DND-41 (cell line): ENCODE data around the gene B4GALNT3.

Experiments
- ATAC-seq: fragments of 200-7000 bp; cut with Tn5 transposase; 3 replicates; pipeline ENCODE4 v1.9.1; 2021; ENCODE audit warnings: low read depth; ENCODE audit not compliant: insufficient read depth
- DNase-seq: peaks from one replicate; pipeline ENCODE4 v3.0.0-alpha.2; 2020
- H2AFZ ChIP-seq: 2 replicates; pipeline ENCODE4 v1.6.0; 2012; ENCODE audit warnings: low read depth, low read length
- H3K27ac ChIP-seq: 2 replicates; pipeline ENCODE4 v1.5.1; 2012; ENCODE audit warnings: low read length, inconsistent platforms
- H3K27me3 ChIP-seq: fragments of 200-600 bp; sonication (generic); 2 replicates; pipeline ENCODE4 v1.6.0; 2012; ENCODE audit warnings: low read length, mild to moderate bottlenecking, inconsistent platforms; ENCODE audit not compliant: insufficient read depth, poor library complexity
- H3K36me3 ChIP-seq: 2 replicates; pipeline ENCODE4 v1.5.1; 2012; ENCODE audit warnings: low read length, inconsistent platforms; ENCODE audit not compliant: insufficient read depth
- H3K4me1 ChIP-seq: 2 replicates; pipeline ENCODE4 v1.5.1; 2012; ENCODE audit warnings: mild to moderate bottlenecking, low read length; ENCODE audit not compliant: insufficient read depth
- H3K4me2 ChIP-seq: 2 replicates; pipeline ENCODE4 v1.6.0; 2012; ENCODE audit warnings: mild to moderate bottlenecking, moderate library complexity, low read length, inconsistent platforms; ENCODE audit not compliant: insufficient read depth
- H3K4me3 ChIP-seq, 2 experiments: fragments of 200-600 bp in 1 of 2; shearing (Covaris generic) in 1 of 2; 2 replicates each; pipeline ENCODE4 v1.5.1; 2012 to 2016; ENCODE audit warnings: inconsistent platforms in 2 of 2, low read length in 2 of 2, mild to moderate bottlenecking in 2 of 2, low read depth in 1 of 2, moderate library complexity in 1 of 2
- H3K79me2 ChIP-seq: 2 replicates; pipeline ENCODE4 v1.6.0; 2012; ENCODE audit warnings: low read length, inconsistent platforms; ENCODE audit not compliant: insufficient read depth
- H3K9ac ChIP-seq: 2 replicates; pipeline ENCODE4 v1.6.0; 2012; ENCODE audit warnings: low read depth, mild to moderate bottlenecking, inconsistent platforms, low read length, moderate library complexity
- H3K9me3 ChIP-seq: 2 replicates; pipeline ENCODE4 v1.5.1; 2012; ENCODE audit warnings: low read length, moderate library complexity, mild to moderate bottlenecking, inconsistent platforms; ENCODE audit not compliant: insufficient read depth, severe bottlenecking
- H4K20me1 ChIP-seq: 2 replicates; pipeline ENCODE4 v1.6.0; 2012; ENCODE audit warnings: low read length; ENCODE audit not compliant: insufficient read depth
- CTCF ChIP-seq: IDR thresholded peaks from 2 replicates; pipeline ENCODE4 v1.5.1; 2012; ENCODE audit warnings: borderline replicate concordance, low read length, moderate library complexity, mild to moderate bottlenecking; ENCODE audit not compliant: poor library complexity, severe bottlenecking; ENCODE audit errors: extremely low read depth
- EZH2 ChIP-seq: IDR thresholded peaks from 3 replicates; pipeline ENCODE4 v1.6.1; 2012; ENCODE audit warnings: borderline replicate concordance, low read depth, mild to moderate bottlenecking, moderate library complexity, low read length, inconsistent platforms; ENCODE audit not compliant: severe bottlenecking

Gene B4GALNT3

GRCh38 chr12:459430-460258, at the start of gene B4GALNT3:
Gene B4GALNT3 (plus strand): TSS chr12:459939. CDS start chr12:460377, 438 bp downstream.
- H3K4me1 ChIP-seq = no peaks in the 10 kb centered on the region
- no peak within 1 kb of the TSS for H3K4me2 ChIP-seq
- peaks cover 20% of the 10 kb centered on the region for H3K27me3 ChIP-seq
- H2AFZ ChIP-seq = no peak within 1 kb of the TSS
- no peak within 1 kb of the TSS for H3K4me3 ChIP-seq
- DNase-seq = no peak
- H3K9ac ChIP-seq = no peak within 1 kb of the TSS
- H3K36me3 ChIP-seq = no peaks in the 10 kb centered on the region
- TF ChIP-seq EZH2 (no peak), CTCF (no peak)
- peak; percentile 14; the same call in 1 of the 3 replicates for ATAC-seq
- H3K27ac ChIP-seq = no peak within 1 kb of the TSS
- H3K9me3 ChIP-seq = no peaks in the 10 kb centered on the region
- H4K20me1 ChIP-seq = no peaks in the 10 kb centered on the region
- no peaks in the 10 kb centered on the region for H3K79me2 ChIP-seq

DNA sequence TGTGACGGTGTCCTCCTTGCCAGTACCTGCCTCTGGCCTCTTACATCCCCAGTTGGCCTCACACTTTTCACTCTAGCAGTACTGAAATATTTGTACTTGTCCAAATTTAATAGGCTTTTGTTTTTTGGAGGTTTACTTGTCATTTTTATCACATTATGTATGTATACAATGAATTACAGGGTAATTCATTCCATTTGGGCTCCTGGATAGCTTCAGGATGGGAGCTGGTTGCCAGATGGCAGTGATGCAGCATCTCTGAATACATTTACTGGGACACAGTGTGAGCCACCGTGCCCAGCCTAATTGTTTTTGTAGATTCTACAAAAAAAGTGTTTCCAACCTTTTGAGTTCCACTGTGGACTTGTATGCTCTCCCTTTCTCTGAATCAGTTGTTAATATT, 44.9 kb upstream of the B4GALNT3 start:
- Histone ChIP-seq H3K36me3 (peaks cover 67% of the 10 kb centered on the region), H3K27ac (no peak overlapping the region), H3K4me2 (no peak overlapping the region), H3K79me2 (no peaks in the 10 kb centered on the region), H3K27me3 (no peaks in the 10 kb centered on the region), H2AFZ (no peak overlapping the region), H4K20me1 (no peaks in the 10 kb centered on the region), H3K9ac (no peak overlapping the region), H3K9me3 (no peaks in the 10 kb centered on the region), H3K4me3 (no peak overlapping the region), H3K4me1 (no peaks in the 10 kb centered on the region)
- TF ChIP-seq CTCF (no peak), EZH2 (no peak)
- DNase-seq = no peak
- ATAC-seq = no peak

DNA sequence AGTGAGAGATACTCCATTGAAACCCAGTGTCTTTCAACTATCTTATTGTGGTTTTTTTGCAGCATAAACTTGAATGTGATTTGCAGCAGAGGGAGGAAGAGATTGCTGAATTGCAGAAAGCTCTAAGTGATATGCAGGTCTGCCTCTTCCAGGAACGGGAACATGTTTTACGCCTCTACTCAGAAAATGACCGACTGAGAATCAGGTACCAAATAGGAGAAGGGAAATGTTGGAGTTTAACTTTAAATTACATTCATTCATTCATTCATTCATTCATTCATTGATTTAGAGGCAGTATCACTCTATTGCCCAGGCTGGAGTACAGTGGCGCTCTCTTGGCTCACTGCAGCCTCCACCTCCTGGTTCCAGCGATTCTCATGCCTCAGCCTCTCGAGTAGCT, 41.3 kb upstream of the B4GALNT3 start:
- ATAC-seq = no peak
- H3K36me3 ChIP-seq = peaks cover 56% of the 10 kb centered on the region
- TF ChIP-seq CTCF (no peak), EZH2 (no peak)

More for the DNA sequence above, 41.3 kb upstream of the B4GALNT3 start:
- no peaks in the 10 kb centered on the region for H3K4me1 ChIP-seq
- H3K9me3 ChIP-seq = no peaks in the 10 kb centered on the region
- H3K9ac ChIP-seq = no peak overlapping the region
- no peak overlapping the region for H2AFZ ChIP-seq
- H4K20me1 ChIP-seq = no peaks in the 10 kb centered on the region
- H3K27ac ChIP-seq = no peak overlapping the region
- no peak overlapping the region for H3K4me3 ChIP-seq
- H3K4me2 ChIP-seq = no peak overlapping the region
- no peak for DNase-seq
- no peaks in the 10 kb centered on the region for H3K79me2 ChIP-seq
- no peaks in the 10 kb centered on the region for H3K27me3 ChIP-seq
